ACHN (cell line): ENCODE data around the gene VAMP5.
"Not testable (repeated sequence)": the region's sequence is repeated elsewhere in the genome, so short reads cannot be mapped to it uniquely, and the experiment has no call there.

Source experiments
- DNase-seq: peaks from one replicate; pipeline ENCODE4 v3.0.0-alpha.2; 2015
- in situ Hi-C: cut with HindIII; loops from 2 replicates; pipeline ENCODE4 v1.10.0; 2017; ENCODE audit warnings: low sequenced_read_pairs, low pct_ligation_motif_present, low pct_unique_long_range_greater_than_20kb

The VAMP5 gene

DNA sequence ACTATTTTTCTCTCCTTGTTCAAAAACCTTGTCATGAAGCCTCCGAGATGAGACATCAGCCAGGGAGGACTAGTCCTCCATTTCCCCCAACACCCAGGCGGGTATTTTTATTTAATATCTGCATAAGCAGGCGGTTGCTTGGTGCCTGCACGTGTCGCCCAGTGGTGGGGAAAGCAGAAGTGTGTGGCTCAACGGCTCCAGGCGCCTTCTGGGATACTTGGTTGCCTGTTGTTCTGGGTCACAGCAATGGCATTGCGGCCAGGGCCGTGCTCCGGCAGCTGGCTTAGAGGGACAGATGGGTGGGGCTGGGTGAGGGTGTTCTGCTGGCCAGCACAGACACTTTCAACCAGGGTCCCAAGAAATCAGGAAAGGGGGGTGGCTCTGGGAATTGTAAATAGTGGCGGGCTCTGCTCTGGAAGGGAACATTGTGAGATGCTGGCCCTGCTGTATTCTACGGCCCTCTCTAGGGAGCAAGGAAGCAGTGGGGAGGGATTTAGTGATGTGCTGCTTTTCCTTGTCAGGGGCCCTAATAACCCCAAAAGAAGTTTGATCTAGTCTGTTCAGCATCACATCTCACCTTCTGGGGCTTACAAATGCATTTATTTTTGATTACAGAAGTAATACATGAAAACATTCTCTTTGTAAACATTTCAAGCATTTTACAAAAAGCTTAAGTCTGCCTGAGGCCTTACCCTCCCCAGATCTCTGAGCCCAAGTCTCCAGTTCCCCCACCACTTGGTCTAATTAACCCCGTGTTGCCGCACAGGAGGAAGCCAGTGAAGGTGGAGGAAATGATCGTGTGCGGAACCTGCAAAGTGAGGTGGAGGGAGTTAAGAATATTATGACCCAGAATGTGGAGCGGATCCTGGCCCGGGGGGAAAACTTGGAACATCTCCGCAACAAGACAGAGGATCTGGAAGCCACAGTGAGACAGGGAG is 5.7 kb upstream of the VAMP5 start:
- DNase-seq: no peak
- in situ Hi-C loops: no loop called here

- in situ Hi-C loops: no loop called here
- DNase-seq: no peak
Measured at GRCh38 chr2:85579266-85579935, 4.8 kb upstream of the VAMP5 start.

GRCh38 chr2:85580206-85580605 is 4.0 kb upstream of the VAMP5 start:
- in situ Hi-C loops: no loop called here
- no peak for DNase-seq

DNA sequence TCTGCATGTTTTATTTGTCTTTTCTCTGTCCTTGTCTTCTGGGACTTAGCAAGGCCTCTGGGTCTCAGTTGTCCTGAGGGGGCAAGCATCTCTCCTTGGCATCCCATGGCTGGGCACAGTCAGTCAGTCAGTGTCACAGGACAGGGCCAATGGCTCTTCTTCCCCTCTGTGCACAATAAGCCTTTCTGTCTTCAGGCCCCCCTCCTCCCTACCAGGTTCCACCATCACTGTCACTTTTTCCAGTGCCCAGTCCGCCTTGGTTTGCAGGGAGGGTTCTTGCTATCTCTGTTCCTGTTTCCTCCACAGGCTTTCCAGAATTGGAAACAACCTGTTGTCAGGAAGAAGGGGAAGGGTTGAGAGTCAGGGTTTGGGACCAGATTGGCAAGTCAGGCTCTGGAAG is 1.7 kb upstream of the VAMP5 start:
- DNase-seq: no peak

DNA sequence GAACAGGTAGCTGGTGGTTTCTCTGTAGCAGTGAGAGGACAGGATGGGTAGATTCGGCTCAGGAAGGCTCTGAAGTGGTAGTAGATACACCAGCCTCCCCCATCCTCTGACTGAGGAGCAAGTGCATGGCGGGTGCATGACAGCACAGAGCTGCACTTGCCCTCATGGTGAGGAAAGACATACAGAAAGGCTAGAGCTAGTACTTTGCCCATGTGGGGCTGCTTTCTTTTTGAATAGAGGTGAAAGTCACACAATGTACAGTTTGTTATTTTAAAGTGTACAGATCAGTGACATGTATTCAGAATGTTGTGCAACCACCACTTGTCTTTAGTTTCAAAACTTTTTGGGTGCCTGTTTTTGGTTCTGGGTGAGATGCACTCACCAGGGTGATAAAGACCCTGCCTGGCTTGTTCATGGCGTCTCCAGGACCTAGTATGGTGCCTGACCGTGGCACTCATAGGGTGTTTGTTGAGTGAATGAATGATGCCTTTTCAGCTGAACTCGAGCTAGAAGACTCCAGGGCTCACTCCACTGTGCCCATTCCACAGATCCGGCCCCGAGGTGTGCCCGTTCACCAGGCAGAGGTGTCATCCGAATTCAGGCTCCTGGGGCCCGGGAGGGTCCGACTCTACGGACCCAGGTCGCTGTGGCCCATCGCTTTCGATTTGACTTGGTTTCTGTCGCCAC is 421 bp upstream of the VAMP5 start:
- in situ Hi-C loops: no loop called here
- DNase-seq: no peak

More for the DNA sequence above, 1.7 kb upstream of the VAMP5 start:
- in situ Hi-C loops: no loop called here

- peak; percentile 70 for DNase-seq
- in situ Hi-C loops: no loop called here
Measured at GRCh38 chr2:85584857-85585780, 888 bp downstream of the VAMP5 start.

GRCh38 chr2:85585781-85586105 is 1.5 kb downstream of the VAMP5 start:
- DNase-seq: peak; percentile 60
- in situ Hi-C loops: no loop called here

GRCh38 chr2:85588236-85588635 is 4.0 kb downstream of the VAMP5 start:
- no peak for DNase-seq
- in situ Hi-C loops: no loop called here

GRCh38 chr2:85588645-85589044 is 4.4 kb downstream of the VAMP5 start:
- in situ Hi-C loops: no loop called here
- DNase-seq: no peak

- in situ Hi-C loops: no loop called here
- DNase-seq: no peak
Measured at GRCh38 chr2:85589181-85589580, 5.0 kb downstream of the VAMP5 start.

DNA sequence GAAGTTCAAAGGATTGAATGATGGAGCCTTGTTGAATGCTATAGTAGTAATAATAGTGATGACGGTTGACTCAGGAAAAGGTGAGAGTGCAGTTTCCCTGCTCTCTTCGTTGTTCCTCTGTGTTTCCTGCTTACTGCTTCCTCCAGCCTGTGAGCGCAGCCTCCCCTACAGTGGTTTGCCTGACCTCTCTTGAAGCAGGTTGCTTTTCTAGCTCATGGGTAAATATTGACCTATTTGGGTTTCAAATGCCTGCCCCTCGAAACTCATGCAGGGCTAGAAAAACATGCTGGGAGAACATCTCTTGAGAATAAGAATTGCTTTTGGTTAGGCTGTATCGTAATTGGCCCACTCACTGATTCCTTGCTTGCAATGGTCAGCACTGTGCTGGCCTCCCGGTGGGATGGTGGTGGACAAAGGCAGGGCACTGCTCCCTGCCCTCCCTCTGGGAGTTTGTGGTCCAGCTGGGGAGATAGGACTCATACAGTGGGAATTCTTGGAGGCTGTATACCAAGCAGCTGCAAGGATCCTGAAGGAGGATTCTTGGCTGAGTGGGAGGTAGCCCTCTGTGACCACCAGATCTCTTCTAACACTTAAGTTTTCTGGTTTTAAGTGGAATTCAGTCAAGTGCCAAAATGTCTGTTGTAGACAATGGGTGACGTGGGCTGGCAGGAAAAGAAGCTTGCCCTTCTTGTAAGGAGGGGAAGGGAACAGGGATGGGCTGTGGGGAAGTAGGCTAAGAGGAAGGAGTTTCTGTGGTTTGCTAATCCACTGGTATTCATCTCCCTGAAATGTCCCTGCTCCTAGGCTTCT is 6.0 kb downstream of the VAMP5 start:
- peak; percentile 34 for DNase-seq
- in situ Hi-C loops: no loop called here

DNA sequence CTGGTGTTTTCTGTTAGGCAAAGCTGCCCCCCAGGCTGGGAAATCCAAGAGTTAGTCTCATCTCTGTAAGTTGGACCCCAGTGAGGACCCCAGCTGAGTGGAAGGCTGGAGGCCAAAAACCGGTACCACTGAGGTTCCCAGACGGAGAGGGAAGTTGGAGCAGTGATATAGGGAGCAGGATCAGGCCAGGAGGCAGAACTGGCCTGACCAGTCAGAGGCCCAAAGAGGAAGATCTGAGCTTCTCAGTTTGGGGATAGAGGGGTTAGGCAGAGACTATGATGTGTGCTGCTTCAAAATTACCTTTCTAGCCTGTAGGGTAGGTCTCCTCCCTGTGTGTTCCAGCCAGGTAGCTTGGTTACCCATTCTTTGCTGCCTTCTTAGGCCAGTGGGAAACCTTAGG is 6.7 kb downstream of the VAMP5 start:
- no peak for DNase-seq
- in situ Hi-C loops: no loop called here

DNA sequence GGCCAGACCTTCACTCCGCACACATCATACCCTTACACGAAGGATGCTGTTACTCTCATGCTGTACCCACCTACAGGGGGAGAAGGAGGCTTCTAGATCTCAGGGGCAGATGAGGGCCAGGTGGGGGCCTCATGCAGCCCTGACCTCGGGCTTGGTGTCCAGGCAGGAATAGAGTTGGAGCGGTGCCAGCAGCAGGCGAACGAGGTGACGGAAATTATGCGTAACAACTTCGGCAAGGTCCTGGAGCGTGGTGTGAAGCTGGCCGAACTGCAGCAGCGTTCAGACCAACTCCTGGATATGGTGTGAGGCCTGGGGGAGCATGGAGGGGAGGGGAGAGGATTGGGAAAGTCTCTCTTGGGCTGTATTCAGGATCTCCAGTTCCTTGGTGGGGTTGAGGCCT is 7.3 kb downstream of the VAMP5 start:
- no peak for DNase-seq
- in situ Hi-C loops: no loop called here

DNA sequence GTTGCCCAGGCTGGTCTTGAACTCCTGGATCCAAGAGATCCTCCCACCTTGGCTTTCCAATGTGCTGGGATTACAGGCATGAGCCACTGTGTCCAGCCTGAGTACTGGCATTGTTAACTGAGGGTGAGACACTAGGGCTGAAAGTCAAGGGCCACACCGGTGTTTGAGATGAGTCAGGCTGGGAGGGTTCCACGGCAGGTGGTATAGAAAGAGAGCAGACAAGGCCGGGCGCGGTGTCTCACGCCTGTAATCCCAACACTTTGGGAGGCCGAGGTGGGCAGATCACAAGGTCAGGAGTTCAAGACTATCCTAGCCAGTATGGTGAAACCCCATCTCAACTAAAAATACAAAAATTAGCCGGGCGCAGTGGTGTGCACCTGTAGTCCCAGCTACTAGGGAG is 8.1 kb downstream of the VAMP5 start:
- in situ Hi-C loops, DNase-seq: not testable (repeated sequence)

GRCh38 chr2:85593023-85593422 is 8.8 kb downstream of the VAMP5 start:
- in situ Hi-C loops: no loop called here
- no peak for DNase-seq

- DNase-seq: no peak
- in situ Hi-C loops: no loop called here
Measured at GRCh38 chr2:85594715-85595300, 10.6 kb downstream of the VAMP5 start.

DNA sequence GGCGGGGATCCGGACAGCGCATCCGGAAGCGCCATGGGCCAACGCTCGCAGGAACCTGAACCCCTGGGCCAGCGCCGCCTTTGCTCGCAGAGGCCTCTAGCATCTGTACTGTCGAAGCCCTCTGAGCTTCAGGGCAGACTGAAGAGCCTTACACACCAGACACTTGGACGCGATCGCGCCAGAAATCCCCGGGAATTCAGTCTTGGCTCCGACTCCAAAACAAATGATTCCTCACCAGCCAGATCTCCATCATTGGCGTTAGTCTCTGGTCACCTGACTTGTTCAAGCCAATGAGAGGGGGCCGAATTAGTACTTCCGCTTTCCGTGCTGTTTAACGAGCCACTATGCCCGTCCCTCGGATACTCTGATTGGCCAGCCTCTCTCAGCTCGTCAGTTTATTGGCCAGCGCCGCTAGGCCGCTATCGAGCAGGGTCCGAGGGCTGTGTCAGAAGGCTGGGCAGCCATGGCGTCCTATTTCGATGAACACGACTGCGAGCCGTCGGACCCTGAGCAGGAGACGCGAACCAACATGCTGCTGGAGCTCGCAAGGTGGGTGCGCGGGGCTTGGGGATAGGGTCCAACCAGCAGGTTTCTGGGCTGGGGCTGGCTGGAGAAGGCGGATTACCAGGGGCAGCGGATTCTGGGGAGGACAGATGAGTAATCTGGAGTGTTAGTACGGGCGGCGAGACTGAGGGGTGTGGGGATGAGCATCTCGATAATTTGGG is 11.2 kb downstream of the VAMP5 start, which contains the start of gene RNF181:
RNF181 (plus strand) TSS at position 445 of the 725 bp plus-strand sequence; CDS start at position 464, 19 bp downstream.
- peak; percentile 99 for DNase-seq
- in situ Hi-C loops: no loop called here
